GM23338 (cell line): ENCODE results near the gene TBC1D16.

Source experiments
- EZH2 ChIP-seq: fragments of 200-600 bp; sonication (generic); IDR thresholded peaks from one replicate; pipeline ENCODE4 v1.8.0; 2017; ENCODE audit warnings: antibody characterized with exemption, mild to moderate bottlenecking, low read depth; ENCODE audit not compliant: unreplicated experiment
- EZH2phosphoT487 ChIP-seq: fragments of 200-600 bp; sonication (generic); IDR thresholded peaks from one replicate; pipeline ENCODE4 v1.8.1; 2018; ENCODE audit warnings: antibody characterized with exemption; ENCODE audit not compliant: unreplicated experiment
- JUNB ChIP-seq: IDR thresholded peaks from one replicate; pipeline ENCODE4 v1.6.1; 2016; ENCODE audit warnings: antibody characterized with exemption; ENCODE audit not compliant: unreplicated experiment
- NANOG ChIP-seq: IDR thresholded peaks from 2 replicates; pipeline ENCODE4 v1.6.1; 2016; ENCODE audit warnings: antibody characterized with exemption, borderline replicate concordance
- POLR2AphosphoS5 ChIP-seq: IDR thresholded peaks from 2 replicates; pipeline ENCODE4 v1.6.1; 2016; ENCODE audit warnings: antibody characterized with exemption, low read depth
- TF ChIP-seq, protein P1 (sequence below), 2 experiments: fragments of 200-600 bp in 1 of 2; sonication (generic) in 1 of 2; conservative IDR thresholded peaks; 2 replicates each; pipeline versions ENCODE4 v1.5.1 to v1.6.1; 2016 to 2017; ENCODE audit warnings: antibody characterized with exemption in 2 of 2, low read depth in 2 of 2, mild to moderate bottlenecking in 2 of 2, moderate library complexity in 1 of 2

DNA sequence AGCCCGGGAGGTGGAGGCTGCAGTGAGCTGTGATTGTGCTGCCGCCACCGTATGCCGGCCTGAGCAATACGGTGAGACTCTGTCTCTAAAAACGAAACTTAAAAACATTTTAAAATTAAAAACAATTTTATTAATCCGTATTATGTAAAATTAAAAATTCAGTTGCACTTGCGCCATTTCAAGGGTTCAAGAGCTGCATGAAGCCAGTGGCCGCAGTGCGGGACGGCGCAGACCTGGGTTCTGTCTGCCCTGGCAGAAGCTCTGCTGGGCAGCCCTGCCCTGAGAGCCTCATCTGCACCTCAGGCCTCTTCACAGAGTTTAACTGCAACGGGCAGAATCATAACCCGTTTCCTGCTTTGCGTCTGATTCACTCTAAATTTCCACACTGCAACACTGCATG lies 31.7 kb downstream of the TBC1D16 start:
- TF ChIP-seq EZH2 (no peak), POLR2AphosphoS5 (no peak), JUNB (no peak), NANOG (no peak), EZH2phosphoT487 (no peak)
- TF ChIP-seq, protein P1, sequence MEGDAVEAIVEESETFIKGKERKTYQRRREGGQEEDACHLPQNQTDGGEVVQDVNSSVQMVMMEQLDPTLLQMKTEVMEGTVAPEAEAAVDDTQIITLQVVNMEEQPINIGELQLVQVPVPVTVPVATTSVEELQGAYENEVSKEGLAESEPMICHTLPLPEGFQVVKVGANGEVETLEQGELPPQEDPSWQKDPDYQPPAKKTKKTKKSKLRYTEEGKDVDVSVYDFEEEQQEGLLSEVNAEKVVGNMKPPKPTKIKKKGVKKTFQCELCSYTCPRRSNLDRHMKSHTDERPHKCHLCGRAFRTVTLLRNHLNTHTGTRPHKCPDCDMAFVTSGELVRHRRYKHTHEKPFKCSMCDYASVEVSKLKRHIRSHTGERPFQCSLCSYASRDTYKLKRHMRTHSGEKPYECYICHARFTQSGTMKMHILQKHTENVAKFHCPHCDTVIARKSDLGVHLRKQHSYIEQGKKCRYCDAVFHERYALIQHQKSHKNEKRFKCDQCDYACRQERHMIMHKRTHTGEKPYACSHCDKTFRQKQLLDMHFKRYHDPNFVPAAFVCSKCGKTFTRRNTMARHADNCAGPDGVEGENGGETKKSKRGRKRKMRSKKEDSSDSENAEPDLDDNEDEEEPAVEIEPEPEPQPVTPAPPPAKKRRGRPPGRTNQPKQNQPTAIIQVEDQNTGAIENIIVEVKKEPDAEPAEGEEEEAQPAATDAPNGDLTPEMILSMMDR (conservative IDR thresholded peaks at IDR 0.05; ENCODE audit: low read depth in 2 of 2), result no peak
